Nephron (organoid): Measurements from ENCODE around the gene HOXC6.

ENCODE experiments used
- H3K27ac Mint-ChIP-seq, 3 experiments: 2 replicates each; pipeline ENCODE4 v1.8.0; 2020; ENCODE audit warnings: mixed read lengths in 3 of 3, mild to moderate bottlenecking in 2 of 3, moderate library complexity in 1 of 3
- H3K27me3 Mint-ChIP-seq: 2 replicates; pipeline ENCODE4 v1.8.0; 2021; ENCODE audit warnings: low read depth, mild to moderate bottlenecking, moderate library complexity, mixed read lengths
- H3K36me3 Mint-ChIP-seq: 2 replicates; pipeline ENCODE4 v1.8.0; 2020; ENCODE audit warnings: low read depth, mixed read lengths
- H3K4me1 Mint-ChIP-seq: 2 replicates; pipeline ENCODE4 v1.8.0; 2020; ENCODE audit warnings: mixed read lengths
- H3K4me3 Mint-ChIP-seq, 3 experiments: 2 replicates each; pipeline ENCODE4 v1.8.0; 2020; ENCODE audit warnings: mild to moderate bottlenecking in 3 of 3, mixed read lengths in 3 of 3, moderate library complexity in 2 of 3
- H3K9me3 Mint-ChIP-seq: 2 replicates; pipeline ENCODE4 v1.8.0; 2020; ENCODE audit warnings: mixed read lengths
- CTCF ChIP-seq, 3 experiments: fragments of 200-600 bp; sonication (generic); IDR thresholded peaks; one replicate each; pipeline ENCODE4 v1.5.0; 2021; ENCODE audit warnings: antibody characterized with exemption in 3 of 3; ENCODE audit not compliant: unreplicated experiment in 3 of 3

Gene HOXC6

GRCh38 chr12:54008260-54008552, 20.0 kb upstream of the HOXC6 start:
- H3K4me1 Mint-ChIP-seq = peaks cover 81% of the 10 kb centered on the region
- peaks cover 51% of the 10 kb centered on the region for H3K27me3 Mint-ChIP-seq
- H3K4me3 Mint-ChIP-seq = peak overlapping the region; percentile 95 to 99 (median 96)
- no peak for TF ChIP-seq CTCF (IDR thresholded peaks at IDR 0.05; ENCODE audit: unreplicated experiment in 3 of 3)
- H3K27ac Mint-ChIP-seq = peak overlapping the region; percentile 91 to 100 (median 95)
- peaks cover 14% of the 10 kb centered on the region for H3K36me3 Mint-ChIP-seq
- H3K9me3 Mint-ChIP-seq = no peaks in the 10 kb centered on the region

DNA sequence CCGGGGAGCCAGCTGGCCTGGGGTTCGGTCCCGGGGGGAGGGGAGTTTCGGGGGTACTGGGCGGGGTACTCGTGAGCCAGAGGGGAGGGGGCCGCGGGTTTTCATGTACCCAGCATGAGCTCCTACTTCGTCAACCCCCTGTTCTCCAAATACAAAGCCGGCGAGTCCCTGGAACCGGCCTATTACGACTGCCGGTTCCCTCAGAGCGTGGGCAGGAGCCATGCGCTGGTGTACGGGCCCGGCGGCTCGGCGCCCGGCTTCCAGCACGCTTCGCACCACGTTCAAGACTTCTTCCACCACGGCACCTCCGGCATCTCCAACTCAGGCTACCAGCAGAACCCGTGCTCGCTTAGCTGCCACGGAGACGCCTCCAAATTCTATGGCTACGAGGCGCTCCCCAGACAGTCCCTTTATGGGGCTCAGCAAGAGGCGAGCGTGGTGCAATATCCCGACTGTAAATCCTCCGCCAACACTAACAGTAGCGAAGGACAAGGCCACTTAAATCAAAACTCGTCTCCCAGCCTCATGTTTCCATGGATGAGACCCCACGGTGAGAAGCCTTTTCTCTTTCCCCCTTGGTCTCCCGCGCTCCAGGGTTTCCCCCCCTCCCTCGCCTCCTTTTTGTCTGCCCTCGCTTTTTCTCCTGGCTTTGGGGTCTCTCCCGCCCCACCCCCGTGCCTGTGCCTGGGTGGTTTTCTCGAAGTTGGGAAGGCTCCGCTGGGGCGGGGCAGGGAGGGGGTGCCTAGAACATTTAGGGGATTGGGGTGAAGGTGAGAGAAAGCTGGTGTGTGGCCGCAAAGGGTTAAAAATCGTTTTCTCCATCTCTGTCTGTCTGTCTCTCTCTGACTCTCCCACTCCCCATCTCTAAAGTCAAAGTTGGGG, 18.8 kb upstream of the HOXC6 start:
- no peaks in the 10 kb centered on the region for H3K9me3 Mint-ChIP-seq

GRCh38 chr12:54010053-54010971, 17.9 kb upstream of the HOXC6 start:
- Mint-ChIP-seq H3K9me3 (no peaks in the 10 kb centered on the region), H3K27ac (peak overlapping the region; percentile 95 to 97 (median 95)), H3K36me3 (peaks cover 5% of the 10 kb centered on the region), H3K4me1 (peaks cover 82% of the 10 kb centered on the region), H3K27me3 (peaks cover 56% of the 10 kb centered on the region), H3K4me3 (peak overlapping the region; percentile 78 to 97 (median 83))
- TF ChIP-seq CTCF (IDR thresholded peaks at IDR 0.05; ENCODE audit: unreplicated experiment in 3 of 3) = no peak

More for the DNA sequence above, 18.8 kb upstream of the HOXC6 start:
- no peak for TF ChIP-seq CTCF (IDR thresholded peaks at IDR 0.05; ENCODE audit: unreplicated experiment in 3 of 3)
- peak overlapping the region; percentile 78 to 97 (median 83) for H3K4me3 Mint-ChIP-seq
- peaks cover 82% of the 10 kb centered on the region for H3K4me1 Mint-ChIP-seq
- peaks cover 7% of the 10 kb centered on the region for H3K36me3 Mint-ChIP-seq
- H3K27me3 Mint-ChIP-seq = peaks cover 50% of the 10 kb centered on the region
- peak overlapping the region; percentile 95 to 97 (median 95) for H3K27ac Mint-ChIP-seq

- H3K4me1 Mint-ChIP-seq = peaks cover 82% of the 10 kb centered on the region
- H3K27me3 Mint-ChIP-seq = peaks cover 50% of the 10 kb centered on the region
- H3K9me3 Mint-ChIP-seq = no peaks in the 10 kb centered on the region
- no peak for TF ChIP-seq CTCF (IDR thresholded peaks at IDR 0.05; ENCODE audit: unreplicated experiment in 3 of 3)
- peak overlapping the region; percentile 93 to 97 (median 95) for H3K27ac Mint-ChIP-seq
- H3K4me3 Mint-ChIP-seq = peak overlapping the region; percentile 78 to 97 (median 83)
- peaks cover 3% of the 10 kb centered on the region for H3K36me3 Mint-ChIP-seq
Measured at GRCh38 chr12:54010972-54011664, 17.1 kb upstream of the HOXC6 start.

- no peaks in the 10 kb centered on the region for H3K36me3 Mint-ChIP-seq
- H3K4me1 Mint-ChIP-seq = peaks cover 81% of the 10 kb centered on the region
- H3K4me3 Mint-ChIP-seq = peak overlapping the region; percentile 78 to 97 (median 83)
- TF ChIP-seq CTCF (IDR thresholded peaks at IDR 0.05; ENCODE audit: unreplicated experiment in 3 of 3) = no peak
- H3K9me3 Mint-ChIP-seq = no peaks in the 10 kb centered on the region
- H3K27ac Mint-ChIP-seq = peak overlapping the region; percentile 93 to 97 (median 95)
- H3K27me3 Mint-ChIP-seq = peaks cover 43% of the 10 kb centered on the region
Measured at GRCh38 chr12:54011665-54012532, 16.3 kb upstream of the HOXC6 start.
